ENCODE data around the gene PRDM16.

DNA sequence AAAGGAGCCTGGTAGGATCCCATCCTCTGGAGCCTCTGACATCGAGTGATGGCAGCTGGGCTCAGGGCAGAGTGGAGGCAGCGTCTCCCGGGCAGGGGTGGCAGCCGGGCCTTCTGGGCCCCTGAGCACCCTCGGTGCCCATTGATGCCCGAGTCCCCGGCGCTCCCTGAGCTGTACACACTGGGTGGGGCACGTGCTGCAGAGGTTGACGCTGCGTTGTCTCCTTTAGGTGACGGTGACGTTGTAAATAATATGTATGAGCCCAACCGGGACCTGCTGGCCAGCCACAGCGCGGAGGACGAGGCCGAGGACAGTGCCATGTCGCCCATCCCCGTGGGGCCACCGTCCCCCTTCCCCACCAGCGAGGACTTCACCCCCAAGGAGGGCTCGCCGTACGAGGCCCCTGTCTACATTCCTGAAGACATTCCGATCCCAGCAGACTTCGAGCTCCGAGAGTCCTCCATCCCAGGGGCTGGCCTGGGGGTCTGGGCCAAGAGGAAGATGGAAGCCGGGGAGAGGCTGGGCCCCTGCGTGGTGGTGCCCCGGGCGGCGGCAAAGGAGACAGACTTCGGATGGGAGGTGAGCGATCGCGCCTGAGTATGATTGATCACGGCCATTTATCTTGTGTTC, 117.0 kb downstream of the PRDM16 start:
- TF ChIP-seq, protein P1, sequence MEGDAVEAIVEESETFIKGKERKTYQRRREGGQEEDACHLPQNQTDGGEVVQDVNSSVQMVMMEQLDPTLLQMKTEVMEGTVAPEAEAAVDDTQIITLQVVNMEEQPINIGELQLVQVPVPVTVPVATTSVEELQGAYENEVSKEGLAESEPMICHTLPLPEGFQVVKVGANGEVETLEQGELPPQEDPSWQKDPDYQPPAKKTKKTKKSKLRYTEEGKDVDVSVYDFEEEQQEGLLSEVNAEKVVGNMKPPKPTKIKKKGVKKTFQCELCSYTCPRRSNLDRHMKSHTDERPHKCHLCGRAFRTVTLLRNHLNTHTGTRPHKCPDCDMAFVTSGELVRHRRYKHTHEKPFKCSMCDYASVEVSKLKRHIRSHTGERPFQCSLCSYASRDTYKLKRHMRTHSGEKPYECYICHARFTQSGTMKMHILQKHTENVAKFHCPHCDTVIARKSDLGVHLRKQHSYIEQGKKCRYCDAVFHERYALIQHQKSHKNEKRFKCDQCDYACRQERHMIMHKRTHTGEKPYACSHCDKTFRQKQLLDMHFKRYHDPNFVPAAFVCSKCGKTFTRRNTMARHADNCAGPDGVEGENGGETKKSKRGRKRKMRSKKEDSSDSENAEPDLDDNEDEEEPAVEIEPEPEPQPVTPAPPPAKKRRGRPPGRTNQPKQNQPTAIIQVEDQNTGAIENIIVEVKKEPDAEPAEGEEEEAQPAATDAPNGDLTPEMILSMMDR (IDR thresholded peaks at IDR 0.05; ENCODE audit: low read depth, low read length), result no peak
- TF ChIP-seq POLR2A (IDR thresholded peaks at IDR 0.05; ENCODE audit: extremely low read depth, insufficient read length), result no peak
